ENCODE measurements around the gene CLTA. TPM values are rescaled to one million over a fixed set of nuclear protein-coding genes. Genes with fewer than 3 reads are reported as not detected.
A peak's percentile ranks its signal among the peaks of the same experiment; 100 is the strongest.

Gene CLTA
- total RNA-seq, 1 donor from 2014 or later, result 335 TPM

DNA sequence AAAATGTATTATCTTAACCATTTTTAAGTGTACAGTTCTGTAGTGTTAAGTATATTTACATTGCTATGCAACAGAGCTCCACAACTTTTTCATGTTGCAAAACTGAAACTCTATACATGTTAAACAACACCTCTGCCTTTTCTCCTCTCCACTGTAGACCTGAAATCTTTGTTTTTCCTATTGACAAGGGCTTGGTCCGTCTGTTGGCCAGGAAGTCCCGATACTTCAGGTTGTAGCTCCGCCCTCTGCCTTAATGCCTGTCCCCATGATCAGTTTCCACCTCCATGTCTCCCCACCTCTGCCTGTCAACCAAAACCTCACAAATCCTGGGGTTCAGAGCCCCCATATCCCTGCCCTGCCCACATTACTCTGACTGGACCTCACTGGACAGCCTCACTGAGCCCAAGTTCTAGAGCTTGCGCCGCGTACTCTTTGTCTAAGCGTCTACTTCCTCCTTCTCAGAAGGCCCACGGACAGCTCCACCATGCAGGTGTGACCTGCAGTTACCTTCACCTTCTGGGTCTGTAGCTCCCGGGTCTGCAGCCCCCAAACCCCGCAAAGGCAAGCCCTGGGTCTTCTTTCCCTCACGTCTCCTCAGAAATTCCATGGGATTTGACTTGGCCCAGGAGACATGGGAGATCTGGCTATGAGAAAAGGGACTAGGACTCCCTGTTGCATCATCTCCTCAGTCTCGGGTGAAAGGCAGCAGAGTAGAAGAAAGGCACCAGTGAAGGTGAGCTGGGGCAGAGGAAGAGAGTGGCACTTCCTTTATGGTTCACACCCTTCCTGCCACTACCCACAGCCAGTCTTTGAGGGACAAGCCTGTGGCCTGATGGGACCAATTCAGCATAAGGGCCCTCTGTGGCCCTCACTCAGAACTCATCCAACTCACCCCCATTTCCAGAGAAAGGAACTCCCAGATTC, 46.1 kb upstream of the CLTA start:
- FAIRE-seq, result no peak
- TF ChIP-seq, protein P1, sequence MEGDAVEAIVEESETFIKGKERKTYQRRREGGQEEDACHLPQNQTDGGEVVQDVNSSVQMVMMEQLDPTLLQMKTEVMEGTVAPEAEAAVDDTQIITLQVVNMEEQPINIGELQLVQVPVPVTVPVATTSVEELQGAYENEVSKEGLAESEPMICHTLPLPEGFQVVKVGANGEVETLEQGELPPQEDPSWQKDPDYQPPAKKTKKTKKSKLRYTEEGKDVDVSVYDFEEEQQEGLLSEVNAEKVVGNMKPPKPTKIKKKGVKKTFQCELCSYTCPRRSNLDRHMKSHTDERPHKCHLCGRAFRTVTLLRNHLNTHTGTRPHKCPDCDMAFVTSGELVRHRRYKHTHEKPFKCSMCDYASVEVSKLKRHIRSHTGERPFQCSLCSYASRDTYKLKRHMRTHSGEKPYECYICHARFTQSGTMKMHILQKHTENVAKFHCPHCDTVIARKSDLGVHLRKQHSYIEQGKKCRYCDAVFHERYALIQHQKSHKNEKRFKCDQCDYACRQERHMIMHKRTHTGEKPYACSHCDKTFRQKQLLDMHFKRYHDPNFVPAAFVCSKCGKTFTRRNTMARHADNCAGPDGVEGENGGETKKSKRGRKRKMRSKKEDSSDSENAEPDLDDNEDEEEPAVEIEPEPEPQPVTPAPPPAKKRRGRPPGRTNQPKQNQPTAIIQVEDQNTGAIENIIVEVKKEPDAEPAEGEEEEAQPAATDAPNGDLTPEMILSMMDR (IDR thresholded peaks at IDR 0.05; ENCODE audit: insufficient read depth, low read length, severe bottlenecking), result no peak
- no peaks in the 10 kb centered on the region for H3K36me3 ChIP-seq (ENCODE audit: control insufficient read depth, insufficient read depth, low read length)

DNA sequence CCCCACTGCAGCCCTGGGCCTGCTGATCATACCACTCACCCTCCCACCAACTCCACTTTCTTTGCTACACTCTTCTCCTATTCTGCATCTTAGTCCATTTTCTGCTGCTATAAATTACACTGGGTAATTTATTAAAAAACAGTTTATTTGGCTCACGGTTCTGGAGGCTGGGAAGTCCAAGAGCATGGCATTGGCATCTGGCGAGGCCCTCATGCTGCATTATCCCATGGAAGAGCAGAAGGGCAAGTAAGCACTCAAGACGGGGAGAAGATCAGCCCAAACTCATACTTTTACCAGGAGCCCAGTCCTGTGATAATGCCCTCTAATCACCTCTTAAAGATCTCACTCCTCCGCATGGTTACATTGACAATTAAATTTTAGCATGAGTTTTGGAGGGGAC, 44.8 kb upstream of the CLTA start:
- no peak for FAIRE-seq
- no peaks in the 10 kb centered on the region for H3K27me3 ChIP-seq (ENCODE audit: control insufficient read depth, insufficient read depth, low read length)
- no peak overlapping the region for H3K4me3 ChIP-seq (ENCODE audit: low read depth, low read length)
- TF ChIP-seq, protein P1 (IDR thresholded peaks at IDR 0.05; ENCODE audit: insufficient read depth, low read length, severe bottlenecking), result no peak
- DNase-seq (ENCODE audit: low read depth), result no peak
- no peaks in the 10 kb centered on the region for H3K36me3 ChIP-seq (ENCODE audit: control insufficient read depth, insufficient read depth, low read length)

More for the DNA sequence above, 46.1 kb upstream of the CLTA start:
- DNase-seq (ENCODE audit: low read depth), result no peak
- no peaks in the 10 kb centered on the region for H3K27me3 ChIP-seq (ENCODE audit: control insufficient read depth, insufficient read depth, low read length)
- no peak overlapping the region for H3K4me3 ChIP-seq (ENCODE audit: low read depth, low read length)

DNA sequence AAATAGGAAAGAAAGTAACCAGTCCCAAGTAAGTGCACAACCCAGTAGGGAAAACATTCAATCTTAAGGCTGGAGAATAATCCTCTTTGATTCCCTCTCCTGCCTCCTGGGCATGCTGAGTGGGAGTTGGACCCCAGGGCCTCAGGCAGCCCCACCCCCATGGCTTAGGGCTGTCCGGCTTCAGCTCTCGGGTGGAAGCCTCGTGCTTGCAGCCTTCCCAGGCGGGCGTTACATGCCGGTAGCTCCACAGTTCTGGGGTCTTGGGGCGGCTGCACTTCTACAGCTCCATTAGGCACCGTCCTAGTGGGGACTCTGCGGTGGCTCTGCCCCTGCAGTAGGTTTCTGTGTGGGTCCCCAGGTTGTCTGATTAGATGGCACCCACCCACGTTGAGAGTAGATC, 44.1 kb upstream of the CLTA start:
- DNase-seq (ENCODE audit: low read depth), result no peak
- H3K4me3 ChIP-seq (ENCODE audit: low read depth, low read length), result no peak overlapping the region
- no peak for FAIRE-seq
- no peaks in the 10 kb centered on the region for H3K27me3 ChIP-seq (ENCODE audit: control insufficient read depth, insufficient read depth, low read length)
- TF ChIP-seq, protein P1 (IDR thresholded peaks at IDR 0.05; ENCODE audit: insufficient read depth, low read length, severe bottlenecking), result no peak
- H3K36me3 ChIP-seq (ENCODE audit: control insufficient read depth, insufficient read depth, low read length), result no peaks in the 10 kb centered on the region

DNA sequence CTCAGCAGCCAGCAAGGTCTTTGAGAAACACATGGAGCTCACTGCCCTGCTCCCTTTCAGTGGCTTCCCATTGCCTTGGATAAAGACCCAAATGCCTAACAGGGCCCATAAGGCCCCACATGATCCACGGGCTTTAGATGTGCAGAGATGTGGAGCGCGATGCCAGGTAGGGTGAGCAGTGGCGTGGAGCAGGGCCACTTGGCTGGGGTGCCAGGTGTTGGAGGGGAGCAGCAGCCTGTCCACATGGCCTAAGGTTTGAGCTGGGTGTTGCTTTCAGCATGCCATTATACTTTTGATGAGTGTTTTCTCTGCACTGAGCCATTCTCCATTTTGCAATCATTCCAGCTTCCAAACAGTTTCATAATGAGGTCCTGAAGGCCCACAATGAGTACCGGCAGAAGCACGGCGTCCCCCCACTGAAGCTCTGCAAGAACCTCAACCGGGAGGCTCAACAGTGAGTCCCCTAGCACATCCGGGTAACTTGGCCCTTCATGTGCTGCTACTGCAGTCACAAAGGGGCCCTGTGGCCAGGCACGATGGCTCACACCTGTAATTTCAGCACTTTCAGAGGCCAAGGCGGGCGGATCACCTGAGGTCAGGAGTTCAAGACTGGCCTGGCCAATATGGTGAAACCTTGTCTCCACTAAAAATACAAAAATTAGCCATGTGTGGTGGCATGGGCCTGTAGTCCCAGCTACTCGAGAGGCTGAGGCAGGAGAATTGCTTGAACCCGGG, 43.1 kb upstream of the CLTA start:
- Histone ChIP-seq H3K36me3 (ENCODE audit: control insufficient read depth, insufficient read depth, low read length) (no peaks in the 10 kb centered on the region), H3K4me3 (ENCODE audit: low read depth, low read length) (no peak overlapping the region), H3K27me3 (ENCODE audit: control insufficient read depth, insufficient read depth, low read length) (no peaks in the 10 kb centered on the region)
- TF ChIP-seq, protein P1 (IDR thresholded peaks at IDR 0.05; ENCODE audit: insufficient read depth, low read length, severe bottlenecking), result no peak
- FAIRE-seq (no peak), DNase-seq (ENCODE audit: low read depth) (no peak)

DNA sequence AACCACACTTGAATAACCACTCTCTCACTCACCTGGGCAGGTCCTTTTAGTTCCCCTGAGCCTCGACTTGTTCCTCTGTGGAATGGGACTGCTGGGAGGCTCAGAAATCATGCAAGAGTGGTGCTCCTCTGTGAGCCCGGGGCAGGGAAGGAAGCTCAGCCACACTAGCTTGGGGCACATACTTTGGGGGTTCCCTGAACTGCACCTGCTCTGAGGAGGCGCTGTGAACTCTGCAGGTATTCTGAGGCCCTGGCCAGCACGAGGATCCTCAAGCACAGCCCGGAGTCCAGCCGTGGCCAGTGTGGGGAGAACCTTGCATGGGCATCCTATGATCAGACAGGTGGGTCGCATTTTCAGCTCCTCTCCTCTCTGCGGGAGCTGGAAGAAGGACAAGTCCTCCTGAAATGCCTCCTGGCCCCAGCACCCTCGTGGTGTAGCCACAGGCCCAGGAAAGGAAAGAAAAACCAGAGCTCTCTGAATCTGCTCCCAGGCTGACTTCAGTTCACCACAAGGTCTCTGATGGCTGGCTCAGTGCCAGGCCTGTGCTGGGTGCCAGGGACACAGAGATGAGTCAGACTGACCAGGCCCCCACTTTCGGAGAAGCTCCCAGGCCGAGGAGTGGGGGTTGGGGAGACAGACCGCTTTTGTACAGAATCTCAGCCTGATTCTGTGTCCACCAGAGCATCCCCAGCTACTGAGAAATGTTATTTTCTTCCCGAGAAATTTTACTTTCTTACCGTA, 42.2 kb upstream of the CLTA start:
- Histone ChIP-seq H3K4me3 (ENCODE audit: low read depth, low read length) (no peak overlapping the region), H3K27me3 (ENCODE audit: control insufficient read depth, insufficient read depth, low read length) (no peaks in the 10 kb centered on the region), H3K36me3 (ENCODE audit: control insufficient read depth, insufficient read depth, low read length) (no peaks in the 10 kb centered on the region)
- FAIRE-seq (no peak), DNase-seq (ENCODE audit: low read depth) (peak; percentile 58)
- TF ChIP-seq, protein P1 (IDR thresholded peaks at IDR 0.05; ENCODE audit: insufficient read depth, low read length, severe bottlenecking), result no peak
